ENCODE measurements around the gene WDR1. TPM values are rescaled to one million over a fixed set of nuclear protein-coding genes. Genes with fewer than 3 reads are reported as not detected.

The WDR1 gene
- total RNA-seq: 174 TPM

- DNase-seq: peak; percentile 97
Measured at GRCh38 chr4:10116569-10117358, at the start of gene WDR1. WDR1 (minus strand) TSS chr4:10116799; CDS start chr4:10116666, 133 bp downstream.

DNA sequence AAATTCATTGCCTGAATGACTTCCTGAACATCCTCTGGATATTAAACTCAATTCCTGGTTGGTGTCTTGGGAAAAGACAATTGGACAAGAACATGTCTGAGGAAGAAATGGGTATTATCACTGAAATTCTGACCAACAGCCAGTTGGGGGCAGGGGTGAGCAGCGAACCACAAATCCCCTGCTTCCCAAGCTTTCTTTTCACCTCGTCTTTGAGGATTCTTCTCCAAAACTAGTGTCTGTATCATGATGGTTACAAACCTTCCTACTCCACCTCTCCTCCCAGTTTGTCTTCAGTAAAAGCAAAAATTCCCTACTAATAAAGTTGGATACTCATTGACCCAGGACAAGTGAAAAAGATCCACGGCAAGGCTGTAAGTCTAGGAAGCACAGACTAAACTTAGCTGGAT lies 48.3 kb upstream of the WDR1 start:
- peak; percentile 57 for DNase-seq

- no peak for DNase-seq
Measured at GRCh38 chr4:10163296-10163695, 46.7 kb upstream of the WDR1 start.

DNA sequence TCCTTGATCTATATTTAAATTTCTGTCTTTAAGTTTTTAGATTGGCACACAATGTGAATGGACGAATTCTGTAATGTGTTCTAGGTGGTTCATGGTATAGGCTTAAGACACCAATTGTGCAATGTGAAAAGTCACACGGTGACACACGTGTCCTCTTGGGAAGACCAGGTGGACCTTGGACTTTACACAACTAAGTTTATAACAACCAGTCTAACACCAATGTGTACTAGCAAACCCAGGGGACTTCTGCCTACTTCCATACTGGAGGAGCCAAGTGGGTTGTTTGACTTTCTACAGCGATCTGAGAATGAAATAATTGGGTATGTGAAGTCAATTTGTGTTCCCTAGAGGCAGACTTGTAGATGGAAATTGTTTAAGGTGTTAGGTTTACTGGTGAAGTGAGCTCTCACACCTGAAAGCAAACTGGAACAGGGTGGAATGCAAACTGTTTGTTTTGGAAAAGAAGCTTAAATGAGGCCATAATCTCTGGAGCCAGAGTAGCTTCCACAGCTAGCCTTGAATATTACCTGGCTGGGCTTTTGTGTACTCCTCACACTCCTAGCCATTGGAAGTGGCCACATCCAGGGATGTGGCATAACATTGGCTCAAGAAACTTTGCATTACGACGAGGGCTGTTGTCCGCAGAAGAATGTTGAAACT lies 45.9 kb upstream of the WDR1 start:
- no peak for DNase-seq

DNA sequence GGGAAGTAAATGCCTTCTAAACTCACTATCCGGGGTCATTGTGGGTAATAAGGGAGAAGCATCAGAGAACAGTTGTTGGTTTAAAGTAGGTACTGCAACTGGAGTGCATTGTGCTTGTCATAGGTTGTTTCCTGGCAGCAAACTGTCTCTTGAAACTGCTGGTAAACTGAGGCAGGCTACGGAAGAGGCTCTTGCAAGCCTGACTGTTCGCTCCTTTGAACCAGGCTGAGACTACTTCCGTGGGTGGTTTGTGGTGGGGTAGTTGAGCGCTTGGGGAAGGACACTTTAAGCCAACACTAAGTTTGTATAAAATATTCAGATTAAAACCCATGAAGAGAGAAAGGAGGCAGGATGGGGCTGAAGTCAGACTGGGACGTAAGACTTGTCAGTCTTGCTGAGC lies 45.2 kb upstream of the WDR1 start:
- no peak for DNase-seq

- DNase-seq: no peak
Measured at GRCh38 chr4:10161146-10161545, 44.5 kb upstream of the WDR1 start.

DNA sequence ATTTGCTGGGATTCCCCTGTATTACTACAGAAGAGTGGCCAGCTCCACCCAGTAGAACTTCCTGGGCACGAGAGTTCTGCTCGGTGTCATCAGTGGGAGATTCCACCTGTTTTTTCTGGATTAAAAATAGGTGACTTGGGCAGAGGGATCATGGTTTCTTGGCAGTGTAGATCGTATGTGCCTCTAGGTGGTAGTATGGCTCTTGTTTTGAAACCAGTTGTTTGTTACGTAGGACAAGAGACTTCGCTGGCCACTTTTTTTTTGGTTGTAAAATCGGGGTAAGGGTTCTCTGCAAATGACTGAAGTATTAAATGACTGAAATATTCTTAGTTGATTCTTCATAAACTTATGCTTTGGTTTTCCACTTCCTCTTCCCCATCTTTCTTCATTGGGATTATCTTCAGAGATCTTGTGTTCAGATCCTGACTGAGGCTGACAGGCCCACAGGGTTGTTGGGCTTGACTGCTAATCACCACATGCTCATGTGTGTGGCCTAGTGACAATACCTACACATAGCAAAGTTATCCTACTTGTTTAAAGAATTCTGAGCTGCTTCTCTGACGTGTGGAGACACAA lies 43.8 kb upstream of the WDR1 start:
- peak; percentile 27 for DNase-seq

- no peak for DNase-seq
Measured at GRCh38 chr4:10159671-10160070, 43.1 kb upstream of the WDR1 start.

DNA sequence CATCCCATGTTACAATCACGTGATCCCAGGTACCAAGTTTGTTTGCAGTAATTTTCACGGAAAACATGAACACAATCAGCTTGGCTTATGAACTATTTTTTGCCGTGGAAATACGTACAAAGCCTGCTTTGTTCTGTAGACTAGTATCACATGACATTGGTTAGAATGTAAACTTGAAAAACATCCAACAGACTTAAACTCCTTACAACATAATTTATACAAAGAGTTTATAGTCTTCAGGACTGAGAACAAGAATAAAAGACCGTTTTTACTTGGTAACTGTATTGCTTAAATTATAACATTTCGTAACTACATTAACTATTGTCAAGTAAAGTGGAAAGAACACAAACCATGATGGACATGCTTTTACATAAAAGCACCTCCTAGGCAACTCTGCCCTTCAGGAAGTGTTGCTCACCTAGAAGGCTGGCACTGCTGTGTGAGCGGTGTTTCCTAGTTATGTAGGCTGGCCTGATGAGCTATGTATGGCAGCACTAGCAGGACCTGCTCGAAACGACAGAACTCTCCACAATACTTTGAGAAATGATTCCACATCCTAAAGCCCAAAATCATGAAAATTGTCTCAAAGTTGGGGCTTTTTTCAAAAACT lies 41.8 kb upstream of the WDR1 start:
- DNase-seq: peak; percentile 57

GRCh38 chr4:10157478-10158332 lies 41.1 kb upstream of the WDR1 start:
- peak; percentile 87 for DNase-seq

DNA sequence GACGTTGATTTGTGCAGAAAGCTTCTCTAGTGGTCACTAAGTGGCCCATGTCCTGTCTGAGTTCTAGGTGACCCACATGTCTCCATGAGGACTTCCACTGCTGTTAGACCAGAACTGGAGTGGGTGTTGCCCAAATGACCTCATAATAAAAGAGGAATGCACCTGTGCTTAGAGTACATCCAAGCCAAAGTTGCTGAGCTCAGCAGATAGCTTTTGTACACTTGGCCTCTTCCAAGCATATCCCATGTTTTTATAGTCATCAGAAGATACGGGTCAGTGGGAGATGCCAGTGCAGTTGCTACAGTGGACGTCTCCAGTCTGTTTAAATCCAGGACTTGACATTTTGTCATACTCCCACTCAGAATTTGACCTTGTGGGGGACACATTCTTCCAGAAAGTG lies 37.6 kb upstream of the WDR1 start:
- no peak for DNase-seq

- DNase-seq: no peak
Measured at GRCh38 chr4:10153161-10153560, 36.6 kb upstream of the WDR1 start.

DNA sequence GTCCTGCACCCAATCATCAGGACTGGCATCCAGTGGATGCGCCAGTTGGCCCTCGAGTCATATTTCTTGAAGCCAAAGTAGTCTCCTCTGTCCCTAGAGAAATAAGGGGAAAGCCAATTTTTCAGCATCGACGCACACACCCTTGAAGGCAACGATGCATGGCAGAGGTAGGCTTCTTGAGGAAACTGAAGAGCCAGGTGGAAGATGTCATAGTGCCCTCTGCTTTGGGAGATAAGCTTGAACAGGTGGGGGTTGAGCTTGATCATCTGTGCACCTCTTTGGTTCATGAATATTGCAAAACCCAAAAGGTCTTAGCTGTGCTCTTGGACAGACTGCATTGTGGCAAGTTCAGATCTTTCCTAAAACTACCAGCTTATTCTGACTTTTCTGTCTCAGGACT lies 34.6 kb upstream of the WDR1 start:
- DNase-seq: no peak

DNA sequence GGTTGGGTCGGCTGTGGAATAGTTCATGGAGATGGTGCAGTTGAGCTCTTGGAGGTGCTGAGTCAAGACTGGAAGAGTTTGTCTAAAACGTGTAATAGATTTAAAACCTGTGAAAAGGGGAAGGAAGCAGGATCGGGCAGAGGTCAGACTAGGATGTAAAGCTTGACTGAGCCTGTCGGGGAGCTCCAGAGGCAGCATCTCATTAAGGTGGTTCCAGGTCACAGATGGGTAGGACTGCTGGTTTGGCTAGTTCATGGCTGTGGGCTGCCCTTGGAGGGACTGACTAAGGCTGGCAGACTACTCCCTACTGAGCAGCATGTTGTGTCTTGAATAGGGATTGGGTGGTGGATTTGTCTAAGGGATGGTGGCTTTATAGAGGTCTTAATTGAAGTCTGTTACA lies 28.4 kb upstream of the WDR1 start:
- DNase-seq: no peak

GRCh38 chr4:10144479-10144878 lies 27.9 kb upstream of the WDR1 start:
- DNase-seq: no peak

GRCh38 chr4:10143171-10143570 lies 26.6 kb upstream of the WDR1 start:
- no peak for DNase-seq

GRCh38 chr4:10140866-10141759 lies 24.5 kb upstream of the WDR1 start:
- DNase-seq: no peak

DNA sequence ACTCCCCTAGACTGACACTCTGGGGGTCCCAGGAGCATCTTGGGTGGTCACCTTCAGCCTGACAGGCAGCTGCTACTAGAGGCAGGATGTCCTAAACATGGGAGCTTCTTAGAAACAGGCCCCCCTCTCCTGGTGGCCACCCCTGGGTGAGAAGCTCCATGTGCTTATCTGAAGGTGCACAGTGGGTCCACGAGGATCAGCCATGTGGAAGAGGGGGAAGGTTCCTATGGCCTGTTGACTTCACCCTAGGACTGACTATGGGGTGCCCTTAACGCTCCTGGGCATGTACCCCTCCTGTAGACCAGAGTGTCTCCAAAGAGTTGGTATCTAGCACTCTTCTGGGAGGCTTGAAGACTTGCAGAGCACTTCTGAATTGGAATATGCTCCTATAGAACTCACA lies 22.9 kb upstream of the WDR1 start:
- no peak for DNase-seq

DNA sequence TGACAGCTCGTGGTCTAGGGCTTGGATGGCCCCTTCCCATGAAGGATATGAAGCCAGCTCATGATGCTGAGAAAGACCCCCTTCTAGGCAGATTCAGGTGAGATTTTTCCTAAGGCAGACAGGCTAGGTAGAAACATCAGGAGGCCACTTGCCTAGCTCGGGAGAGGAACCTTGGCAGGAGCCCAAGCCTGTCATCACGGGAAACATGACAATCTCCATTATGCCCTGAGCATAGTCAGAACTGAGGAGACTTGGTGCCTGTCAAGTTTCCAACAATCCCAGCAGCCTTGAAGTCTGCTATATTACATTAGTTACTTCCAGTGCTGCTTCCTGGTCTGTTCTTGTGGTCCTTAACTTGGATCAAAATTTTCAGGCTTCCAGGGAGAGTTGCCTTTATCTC lies 18.7 kb upstream of the WDR1 start:
- no peak for DNase-seq

DNA sequence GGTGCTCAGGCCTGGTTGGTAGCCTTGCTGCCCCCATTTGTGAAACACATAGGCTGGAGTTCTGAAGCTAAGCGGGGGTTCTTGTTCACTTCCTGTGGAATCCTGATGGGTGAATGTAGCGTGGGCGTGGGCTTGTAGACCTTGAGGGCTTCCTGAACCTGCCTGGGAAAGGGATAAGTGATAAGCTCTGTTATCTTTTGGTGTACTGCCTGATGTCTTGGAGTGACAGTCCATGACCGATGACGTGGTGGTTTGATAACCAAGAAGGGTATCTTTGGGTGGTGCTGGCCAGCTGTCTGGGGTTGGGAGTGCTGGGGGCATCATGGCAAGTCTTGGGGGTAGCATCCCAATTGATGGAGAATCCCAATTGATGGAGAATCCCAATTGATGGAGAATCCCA lies 17.5 kb upstream of the WDR1 start:
- no peak for DNase-seq

DNA sequence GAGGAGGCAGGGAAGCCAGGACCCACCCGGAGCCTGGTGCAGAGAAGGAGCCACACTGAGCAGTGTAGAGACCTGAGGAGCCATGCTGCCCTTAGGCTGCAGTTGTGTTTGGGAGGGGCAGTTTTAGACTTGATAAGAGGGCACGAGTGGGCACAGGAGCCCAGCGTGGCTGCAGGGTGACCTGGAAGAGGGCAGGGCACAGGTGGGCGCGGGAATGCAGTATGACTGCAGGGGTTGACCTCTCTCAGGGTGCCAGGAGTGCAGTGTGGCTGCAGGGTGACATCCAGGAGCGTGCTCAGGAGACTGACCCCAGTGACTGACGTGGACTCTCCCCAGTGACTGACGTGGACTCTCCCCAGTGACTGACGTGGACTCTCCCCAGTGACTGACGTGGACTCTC lies 14.6 kb upstream of the WDR1 start:
- no peak for DNase-seq
